ENCODE results near the gene STN1. TPM values are rescaled to one million over a fixed set of nuclear protein-coding genes. Genes with fewer than 3 reads are reported as not detected.

STN1 gene
- total RNA-seq, 1 experiment from 2014 or later: 28.9 TPM

- CTCF ChIA-PET: interaction anchor here (0.6 to 0.7 kb wide), 3 partner anchors 8 to 188 kb away, joined by 3 to 4 read pairs (median 3); no protein-coding TSS in a partner anchor
- intact Hi-C loops (cut with micrococcal nuclease; ENCODE audit: unreplicated experiment) (no loop called here), in situ Hi-C loops (cut with HindIII; ENCODE audit: low pct_unique_long_range_greater_than_20kb, low sequenced_read_pairs) (no loop called here)
- ATAC-seq (no peak), DNase-seq (ENCODE audit: low read depth, low spot score) (no peak)
- no TSS peak for BruUV-seq (replicated peaks)
- POLR2A ChIA-PET: interaction anchor here (0.7 kb wide), 1 partner anchor 22 kb away, joined by 5 read pairs; no protein-coding TSS in a partner anchor
- Histone ChIP-seq H3K4me3 (ENCODE audit: low read depth in 2 of 2, low read length in 2 of 2) (no peak overlapping the region), H3K4me1 (ENCODE audit: control insufficient read depth, insufficient read depth, low read length) (peaks cover 30% of the 10 kb centered on the region), H3K36me3 (ENCODE audit: control insufficient read depth, insufficient read depth, low read length) (0 out of 2 replicates have a peak, but pooled peaks cover 2% of the 10 kb centered on the region), H3K27ac (ENCODE audit: low read length) (peak overlapping the region; percentile 8; the same call in 1 of the 2 replicates), H3K9me3 (ENCODE audit: control insufficient read depth, insufficient read depth, low read depth, low read length) (no peaks in the 10 kb centered on the region), H3K27me3 (ENCODE audit: control insufficient read depth, insufficient read depth, low read length) (no peaks in the 10 kb centered on the region)
- TF ChIP-seq, protein P1, sequence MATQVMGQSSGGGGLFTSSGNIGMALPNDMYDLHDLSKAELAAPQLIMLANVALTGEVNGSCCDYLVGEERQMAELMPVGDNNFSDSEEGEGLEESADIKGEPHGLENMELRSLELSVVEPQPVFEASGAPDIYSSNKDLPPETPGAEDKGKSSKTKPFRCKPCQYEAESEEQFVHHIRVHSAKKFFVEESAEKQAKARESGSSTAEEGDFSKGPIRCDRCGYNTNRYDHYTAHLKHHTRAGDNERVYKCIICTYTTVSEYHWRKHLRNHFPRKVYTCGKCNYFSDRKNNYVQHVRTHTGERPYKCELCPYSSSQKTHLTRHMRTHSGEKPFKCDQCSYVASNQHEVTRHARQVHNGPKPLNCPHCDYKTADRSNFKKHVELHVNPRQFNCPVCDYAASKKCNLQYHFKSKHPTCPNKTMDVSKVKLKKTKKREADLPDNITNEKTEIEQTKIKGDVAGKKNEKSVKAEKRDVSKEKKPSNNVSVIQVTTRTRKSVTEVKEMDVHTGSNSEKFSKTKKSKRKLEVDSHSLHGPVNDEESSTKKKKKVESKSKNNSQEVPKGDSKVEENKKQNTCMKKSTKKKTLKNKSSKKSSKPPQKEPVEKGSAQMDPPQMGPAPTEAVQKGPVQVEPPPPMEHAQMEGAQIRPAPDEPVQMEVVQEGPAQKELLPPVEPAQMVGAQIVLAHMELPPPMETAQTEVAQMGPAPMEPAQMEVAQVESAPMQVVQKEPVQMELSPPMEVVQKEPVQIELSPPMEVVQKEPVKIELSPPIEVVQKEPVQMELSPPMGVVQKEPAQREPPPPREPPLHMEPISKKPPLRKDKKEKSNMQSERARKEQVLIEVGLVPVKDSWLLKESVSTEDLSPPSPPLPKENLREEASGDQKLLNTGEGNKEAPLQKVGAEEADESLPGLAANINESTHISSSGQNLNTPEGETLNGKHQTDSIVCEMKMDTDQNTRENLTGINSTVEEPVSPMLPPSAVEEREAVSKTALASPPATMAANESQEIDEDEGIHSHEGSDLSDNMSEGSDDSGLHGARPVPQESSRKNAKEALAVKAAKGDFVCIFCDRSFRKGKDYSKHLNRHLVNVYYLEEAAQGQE (IDR thresholded peaks at IDR 0.05; ENCODE audit: insufficient read depth in 1 of 2, low read depth in 2 of 2, low read length in 1 of 2): no peak
- no peak for TF ChIP-seq CTCF (IDR thresholded peaks at IDR 0.05)
- TF ChIP-seq SIN3A (IDR thresholded peaks at IDR 0.05; ENCODE audit: borderline replicate concordance, insufficient read depth, low read depth, low read length): no peak
- no peak for TF ChIP-seq TCF7L2 (IDR thresholded peaks at IDR 0.05; ENCODE audit: low read depth, low read length)
- no peak for TF ChIP-seq POLR2AphosphoS5 (IDR thresholded peaks at IDR 0.05; ENCODE audit: low read depth, low read length)
These were observed 23.5 kb downstream of the STN1 start for GRCh38 chr10:103894441-103894864.

GRCh38 chr10:103893817-103894216 lies 24.2 kb downstream of the STN1 start:
- DNase-seq (ENCODE audit: low read depth, low spot score) (no peak), ATAC-seq (no peak)
- no TSS peak for BruUV-seq (replicated peaks)
- ChIA-PET CTCF (no interaction called here), POLR2A (interaction anchor here (0.6 to 0.7 kb wide), 2 partner anchors 22 to 226 kb away, joined by 4 to 5 read pairs; no protein-coding TSS in a partner anchor)
- intact Hi-C loops (cut with micrococcal nuclease; ENCODE audit: unreplicated experiment): no loop called here
- in situ Hi-C loops (cut with HindIII; ENCODE audit: low pct_unique_long_range_greater_than_20kb, low sequenced_read_pairs): no loop called here
- Histone ChIP-seq H3K4me3 (ENCODE audit: low read depth in 2 of 2, low read length in 2 of 2) (no peak overlapping the region), H3K36me3 (ENCODE audit: control insufficient read depth, insufficient read depth, low read length) (0 out of 2 replicates have a peak, but pooled peaks cover 2% of the 10 kb centered on the region), H3K9me3 (ENCODE audit: control insufficient read depth, insufficient read depth, low read depth, low read length) (no peaks in the 10 kb centered on the region), H3K4me1 (ENCODE audit: control insufficient read depth, insufficient read depth, low read length) (peaks cover 30% of the 10 kb centered on the region), H3K27me3 (ENCODE audit: control insufficient read depth, insufficient read depth, low read length) (no peaks in the 10 kb centered on the region), H3K27ac (ENCODE audit: low read length) (peak overlapping the region; percentile 19; the same call in 1 of the 2 replicates)
- TF ChIP-seq, protein P1 (IDR thresholded peaks at IDR 0.05; ENCODE audit: insufficient read depth in 1 of 2, low read depth in 2 of 2, low read length in 1 of 2): no peak
- TF ChIP-seq POLR2AphosphoS5 (IDR thresholded peaks at IDR 0.05; ENCODE audit: low read depth, low read length) (no peak), CTCF (IDR thresholded peaks at IDR 0.05) (no peak), SIN3A (IDR thresholded peaks at IDR 0.05; ENCODE audit: borderline replicate concordance, insufficient read depth, low read depth, low read length) (no peak), TCF7L2 (IDR thresholded peaks at IDR 0.05; ENCODE audit: low read depth, low read length) (no peak)
